Glutamatergic neuron (in vitro differentiated cells): ENCODE measurements around the gene RBMS1. TPM values are rescaled to one million over a fixed set of nuclear protein-coding genes. Genes with fewer than 3 reads are reported as not detected.

Experiments
- DNase-seq: peaks from one replicate; pipeline ENCODE4 v3.0.0; 2022
- H3K27ac Mint-ChIP-seq: one replicate; pipeline ENCODE4 v1.8.0; 2020; ENCODE audit warnings: mild to moderate bottlenecking, mixed read lengths, inconsistent platforms; ENCODE audit not compliant: unreplicated experiment
- H3K27me3 Mint-ChIP-seq: one replicate; pipeline ENCODE4 v1.8.0; 2020; ENCODE audit warnings: mild to moderate bottlenecking, moderate library complexity, mixed read lengths, inconsistent platforms; ENCODE audit not compliant: unreplicated experiment
- H3K36me3 Mint-ChIP-seq: one replicate; pipeline ENCODE4 v1.8.0; 2020; ENCODE audit warnings: mild to moderate bottlenecking, mixed read lengths, inconsistent platforms; ENCODE audit not compliant: unreplicated experiment
- H3K4me1 Mint-ChIP-seq: one replicate; pipeline ENCODE4 v1.8.0; 2020; ENCODE audit warnings: mild to moderate bottlenecking, low read depth, mixed read lengths, inconsistent platforms; ENCODE audit not compliant: unreplicated experiment
- H3K4me3 Mint-ChIP-seq: one replicate; pipeline ENCODE4 v1.8.0; 2020; ENCODE audit warnings: mild to moderate bottlenecking, mixed read lengths, inconsistent platforms; ENCODE audit not compliant: unreplicated experiment
- H3K9me3 Mint-ChIP-seq: one replicate; pipeline ENCODE4 v1.8.0; 2020; ENCODE audit warnings: mild to moderate bottlenecking, moderate library complexity, mixed read lengths, inconsistent platforms; ENCODE audit not compliant: unreplicated experiment
- total RNA-seq: library from RNA; stranded (reverse); fragmentation: NEBNext Ultra II Directional; extraction: Animal tissue kit (Norgen Biotek cat#: 25700); gene quantifications from one replicate; pipeline ENCODE4 v1.2.1, GENCODE V29; 2021; ENCODE audit not compliant: unreplicated experiment
- TF ChIP-seq, protein P1 (sequence below): fragments of 200-600 bp; sonication (generic); IDR thresholded peaks from one replicate; pipeline ENCODE4 v1.5.0; 2021; ENCODE audit not compliant: partially characterized antibody, unreplicated experiment

RBMS1 gene
- total RNA-seq, 1 donor from 2014 or later: 142 TPM

DNA sequence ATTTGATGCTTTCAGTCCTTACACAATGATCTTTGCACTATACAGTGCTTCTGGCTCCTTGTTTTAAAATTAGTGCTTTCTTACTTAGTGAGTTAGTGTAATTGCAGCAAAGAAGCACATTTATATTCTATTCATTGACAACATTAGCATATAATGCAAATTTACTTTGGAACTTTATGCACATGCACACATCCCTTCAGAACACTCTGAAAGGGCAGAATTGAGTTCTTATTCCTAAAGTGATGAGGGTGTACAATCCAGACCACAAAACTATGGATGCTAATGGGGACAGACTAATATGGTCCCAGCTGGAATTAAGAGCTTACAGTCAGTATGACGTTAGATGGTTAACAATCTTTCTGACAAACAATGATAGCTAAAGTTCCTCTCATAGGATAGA is 127.1 kb downstream of the RBMS1 start:
- peaks cover 34% of the 10 kb centered on the region for H3K4me1 Mint-ChIP-seq
- H3K27me3 Mint-ChIP-seq: peaks cover 5% of the 10 kb centered on the region
- H3K4me3 Mint-ChIP-seq: no peak overlapping the region
- no peak overlapping the region for H3K27ac Mint-ChIP-seq
- peaks cover 4% of the 10 kb centered on the region for H3K9me3 Mint-ChIP-seq
- DNase-seq: no peak
- H3K36me3 Mint-ChIP-seq: no peaks in the 10 kb centered on the region
- TF ChIP-seq, protein P1, sequence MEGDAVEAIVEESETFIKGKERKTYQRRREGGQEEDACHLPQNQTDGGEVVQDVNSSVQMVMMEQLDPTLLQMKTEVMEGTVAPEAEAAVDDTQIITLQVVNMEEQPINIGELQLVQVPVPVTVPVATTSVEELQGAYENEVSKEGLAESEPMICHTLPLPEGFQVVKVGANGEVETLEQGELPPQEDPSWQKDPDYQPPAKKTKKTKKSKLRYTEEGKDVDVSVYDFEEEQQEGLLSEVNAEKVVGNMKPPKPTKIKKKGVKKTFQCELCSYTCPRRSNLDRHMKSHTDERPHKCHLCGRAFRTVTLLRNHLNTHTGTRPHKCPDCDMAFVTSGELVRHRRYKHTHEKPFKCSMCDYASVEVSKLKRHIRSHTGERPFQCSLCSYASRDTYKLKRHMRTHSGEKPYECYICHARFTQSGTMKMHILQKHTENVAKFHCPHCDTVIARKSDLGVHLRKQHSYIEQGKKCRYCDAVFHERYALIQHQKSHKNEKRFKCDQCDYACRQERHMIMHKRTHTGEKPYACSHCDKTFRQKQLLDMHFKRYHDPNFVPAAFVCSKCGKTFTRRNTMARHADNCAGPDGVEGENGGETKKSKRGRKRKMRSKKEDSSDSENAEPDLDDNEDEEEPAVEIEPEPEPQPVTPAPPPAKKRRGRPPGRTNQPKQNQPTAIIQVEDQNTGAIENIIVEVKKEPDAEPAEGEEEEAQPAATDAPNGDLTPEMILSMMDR: no peak

DNA sequence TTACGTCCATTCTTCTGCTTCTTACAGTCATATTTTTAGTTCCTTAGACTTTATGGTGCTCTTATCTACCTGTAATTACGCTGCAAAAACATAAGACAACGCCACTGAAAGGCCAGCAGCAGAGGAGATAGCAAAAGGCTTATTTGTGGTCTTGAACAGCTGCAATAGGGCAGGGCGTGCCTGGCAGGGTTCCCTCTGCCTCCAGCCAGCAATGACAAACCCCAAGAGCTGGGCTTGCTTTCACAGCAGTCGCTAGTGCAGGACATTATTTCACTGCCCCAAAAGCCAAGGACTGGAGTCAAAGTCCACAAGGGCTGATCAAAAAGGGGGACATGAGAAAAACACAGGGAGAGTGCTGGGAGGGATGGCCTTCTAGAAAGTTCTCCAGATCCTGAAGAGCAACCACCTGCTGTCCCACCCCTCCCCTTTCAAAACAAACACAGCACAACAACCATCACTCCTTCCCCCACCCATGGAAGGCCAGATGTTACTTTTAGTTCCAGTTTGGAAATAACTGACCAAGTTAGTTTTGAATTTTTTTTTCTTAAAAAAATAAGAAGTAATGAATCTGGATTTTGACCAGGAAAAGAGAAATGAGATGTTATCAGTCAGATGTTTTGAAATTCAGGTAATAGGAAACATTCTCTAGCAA is 127.8 kb downstream of the RBMS1 start:
- Mint-ChIP-seq H3K27ac (no peak overlapping the region), H3K36me3 (no peaks in the 10 kb centered on the region), H3K4me1 (peaks cover 29% of the 10 kb centered on the region), H3K27me3 (peaks cover 5% of the 10 kb centered on the region), H3K9me3 (peaks cover 4% of the 10 kb centered on the region), H3K4me3 (no peak overlapping the region)
- no peak for DNase-seq
- TF ChIP-seq, protein P1: no peak

DNA sequence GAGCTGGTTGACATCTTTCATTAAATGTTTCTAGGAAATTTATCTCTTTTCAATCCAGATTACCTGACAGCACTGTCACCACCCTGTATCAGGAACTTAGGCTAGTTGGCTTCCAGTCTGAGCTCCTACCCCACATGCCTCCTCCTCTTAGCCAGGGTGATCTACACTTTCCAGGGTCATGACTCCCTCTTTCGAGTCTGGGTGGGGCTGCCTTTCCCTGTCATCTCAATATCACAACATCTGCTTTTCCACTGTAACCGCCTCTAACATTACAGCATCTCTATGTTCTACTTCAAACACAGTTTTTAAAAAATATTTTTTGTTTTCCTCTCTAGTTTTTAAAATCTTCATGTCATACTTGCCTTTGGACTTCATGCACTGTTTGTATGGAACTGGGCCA is 129.2 kb downstream of the RBMS1 start:
- H3K27ac Mint-ChIP-seq: no peak overlapping the region
- no peaks in the 10 kb centered on the region for H3K36me3 Mint-ChIP-seq
- TF ChIP-seq, protein P1: no peak
- no peak for DNase-seq
- H3K4me1 Mint-ChIP-seq: peaks cover 26% of the 10 kb centered on the region
- H3K27me3 Mint-ChIP-seq: peaks cover 4% of the 10 kb centered on the region
- no peak overlapping the region for H3K4me3 Mint-ChIP-seq
- H3K9me3 Mint-ChIP-seq: peaks cover 4% of the 10 kb centered on the region

DNA sequence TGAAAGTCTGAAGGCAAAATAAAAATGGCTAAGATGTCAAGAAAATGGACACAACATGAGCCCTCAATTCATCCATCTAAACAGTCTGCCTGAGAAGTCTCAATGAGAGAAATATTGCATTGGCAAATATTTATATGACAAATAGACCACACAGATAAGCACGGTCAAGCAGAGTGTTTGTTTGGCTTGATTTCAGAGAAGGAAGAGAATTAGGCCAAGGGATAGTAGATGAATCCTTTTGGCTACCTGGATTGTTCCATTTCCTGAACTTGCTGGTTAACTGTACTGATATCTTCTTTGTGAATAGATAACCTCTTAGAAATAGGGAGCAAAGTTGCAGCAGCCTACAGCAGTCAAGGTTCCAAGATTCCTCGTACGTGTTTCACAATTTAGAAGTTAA is 129.6 kb downstream of the RBMS1 start:
- H3K9me3 Mint-ChIP-seq: peaks cover 4% of the 10 kb centered on the region
- TF ChIP-seq, protein P1: no peak
- no peak for DNase-seq
- H3K36me3 Mint-ChIP-seq: no peaks in the 10 kb centered on the region
- no peak overlapping the region for H3K27ac Mint-ChIP-seq
- peaks cover 4% of the 10 kb centered on the region for H3K27me3 Mint-ChIP-seq
- H3K4me3 Mint-ChIP-seq: no peak overlapping the region
- H3K4me1 Mint-ChIP-seq: peaks cover 26% of the 10 kb centered on the region

DNA sequence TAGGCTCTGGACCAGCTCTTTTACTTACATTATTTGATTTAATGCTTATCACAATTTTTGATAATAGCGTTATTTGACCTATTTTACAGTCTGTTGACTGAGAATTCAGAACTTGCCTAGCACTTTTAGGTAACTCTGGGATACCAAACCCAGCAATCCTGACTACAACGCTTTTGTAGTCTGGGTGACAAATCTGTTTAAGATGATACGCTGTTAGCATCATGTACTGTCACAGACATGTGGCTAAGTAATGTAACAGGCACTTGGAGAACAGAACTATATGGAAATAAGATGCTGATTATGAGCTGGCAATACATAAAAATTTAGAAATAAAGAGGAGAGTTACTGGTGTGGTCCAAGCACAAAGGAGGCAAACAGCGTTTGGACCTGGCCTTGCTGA is 130.6 kb downstream of the RBMS1 start:
- no peak overlapping the region for H3K27ac Mint-ChIP-seq

More for the DNA sequence above, 130.6 kb downstream of the RBMS1 start:
- H3K36me3 Mint-ChIP-seq: no peaks in the 10 kb centered on the region
- peaks cover 4% of the 10 kb centered on the region for H3K9me3 Mint-ChIP-seq
- peaks cover 25% of the 10 kb centered on the region for H3K4me1 Mint-ChIP-seq
- peaks cover 4% of the 10 kb centered on the region for H3K27me3 Mint-ChIP-seq
- TF ChIP-seq, protein P1: no peak
- DNase-seq: no peak
- H3K4me3 Mint-ChIP-seq: no peak overlapping the region
